HG02840 (cell line): ENCODE measurements around the gene SLC25A28.

ENCODE experiments used
- ATAC-seq: cut with Tn5 transposase; IDR thresholded peaks from one replicate; pipeline ENCODE4 v1.9.1; 2021; ENCODE audit warnings: mild to moderate bottlenecking, moderate library complexity, moderate number of reproducible peaks; ENCODE audit not compliant: unreplicated experiment, low FRiP score

SLC25A28 gene

GRCh38 chr10:99593312-99593711 lies 26.9 kb downstream of the SLC25A28 start:
- no peak for ATAC-seq

GRCh38 chr10:99590799-99591198 lies 29.4 kb downstream of the SLC25A28 start:
- ATAC-seq: no peak

GRCh38 chr10:99583687-99584086 lies 36.6 kb downstream of the SLC25A28 start:
- ATAC-seq: no peak

GRCh38 chr10:99582255-99582770 lies 37.9 kb downstream of the SLC25A28 start:
- no peak for ATAC-seq

GRCh38 chr10:99579971-99580370 lies 40.3 kb downstream of the SLC25A28 start:
- no peak for ATAC-seq

- no peak for ATAC-seq
Observed at GRCh38 chr10:99573790-99574189, 46.4 kb downstream of the SLC25A28 start.

GRCh38 chr10:99571816-99572215 lies 48.4 kb downstream of the SLC25A28 start:
- ATAC-seq: no peak

- no peak for ATAC-seq
Observed at GRCh38 chr10:99569961-99570360, 50.3 kb downstream of the SLC25A28 start.

GRCh38 chr10:99569253-99569939 lies 50.8 kb downstream of the SLC25A28 start:
- no peak for ATAC-seq

GRCh38 chr10:99565166-99565565 lies 55.1 kb downstream of the SLC25A28 start:
- ATAC-seq: no peak

GRCh38 chr10:99564361-99564760 lies 55.9 kb downstream of the SLC25A28 start:
- ATAC-seq: no peak

GRCh38 chr10:99562631-99563030 lies 57.6 kb downstream of the SLC25A28 start:
- no peak for ATAC-seq
